Measurements from ENCODE around the gene ST6GALNAC3.

ST6GALNAC3 gene

GRCh38 chr1:76153841-76154205 lies 79.3 kb downstream of the ST6GALNAC3 start:
- no peak for TF ChIP-seq CTCF (IDR thresholded peaks at IDR 0.05; ENCODE audit: low read depth, low read length, missing control alignments)
- DNase-seq (ENCODE audit: low read depth), result no peak
- in situ Hi-C loops (cut with HindIII; ENCODE audit: low sequenced_read_pairs), result no loop called here
- no peak overlapping the region for H3K4me3 ChIP-seq (ENCODE audit: low read depth, low read length)

- peak; percentile 36 for DNase-seq (ENCODE audit: low read depth)
- in situ Hi-C loops (cut with HindIII; ENCODE audit: low sequenced_read_pairs), result no loop called here
- peak overlapping the region; percentile 11 for H3K4me3 ChIP-seq (ENCODE audit: low read depth, low read length)
- TF ChIP-seq CTCF (IDR thresholded peaks at IDR 0.05; ENCODE audit: low read depth, low read length, missing control alignments), result peak; percentile 99
These were observed 79.8 kb downstream of the ST6GALNAC3 start for GRCh38 chr1:76154206-76154956.

- DNase-seq (ENCODE audit: low read depth), result no peak
- no peak for TF ChIP-seq CTCF (IDR thresholded peaks at IDR 0.05; ENCODE audit: low read depth, low read length, missing control alignments)
- H3K4me3 ChIP-seq (ENCODE audit: low read depth, low read length), result no peak overlapping the region
- in situ Hi-C loops (cut with HindIII; ENCODE audit: low sequenced_read_pairs), result no loop called here
These were observed 82.4 kb downstream of the ST6GALNAC3 start for GRCh38 chr1:76156987-76157386.

- no peak for DNase-seq (ENCODE audit: low read depth)
- TF ChIP-seq CTCF (IDR thresholded peaks at IDR 0.05; ENCODE audit: low read depth, low read length, missing control alignments), result no peak
These were observed 83.6 kb downstream of the ST6GALNAC3 start for GRCh38 chr1:76158126-76158525.

GRCh38 chr1:76160225-76160624 lies 85.7 kb downstream of the ST6GALNAC3 start:
- no peak for DNase-seq (ENCODE audit: low read depth)
- no peak for TF ChIP-seq CTCF (IDR thresholded peaks at IDR 0.05; ENCODE audit: low read depth, low read length, missing control alignments)
- in situ Hi-C loops (cut with HindIII; ENCODE audit: low sequenced_read_pairs), result no loop called here
- H3K4me3 ChIP-seq (ENCODE audit: low read depth, low read length), result no peak overlapping the region

More at GRCh38 chr1:76158126-76158525, 83.6 kb downstream of the ST6GALNAC3 start:
- H3K4me3 ChIP-seq (ENCODE audit: low read depth, low read length), result no peak overlapping the region
- in situ Hi-C loops (cut with HindIII; ENCODE audit: low sequenced_read_pairs), result no loop called here

- in situ Hi-C loops (cut with HindIII; ENCODE audit: low sequenced_read_pairs), result no loop called here
- DNase-seq (ENCODE audit: low read depth), result no peak
- no peak overlapping the region for H3K4me3 ChIP-seq (ENCODE audit: low read depth, low read length)
- no peak for TF ChIP-seq CTCF (IDR thresholded peaks at IDR 0.05; ENCODE audit: low read depth, low read length, missing control alignments)
These were observed 86.9 kb downstream of the ST6GALNAC3 start for GRCh38 chr1:76161451-76161850.
